ENCODE results near the gene CHCHD6.

DNA sequence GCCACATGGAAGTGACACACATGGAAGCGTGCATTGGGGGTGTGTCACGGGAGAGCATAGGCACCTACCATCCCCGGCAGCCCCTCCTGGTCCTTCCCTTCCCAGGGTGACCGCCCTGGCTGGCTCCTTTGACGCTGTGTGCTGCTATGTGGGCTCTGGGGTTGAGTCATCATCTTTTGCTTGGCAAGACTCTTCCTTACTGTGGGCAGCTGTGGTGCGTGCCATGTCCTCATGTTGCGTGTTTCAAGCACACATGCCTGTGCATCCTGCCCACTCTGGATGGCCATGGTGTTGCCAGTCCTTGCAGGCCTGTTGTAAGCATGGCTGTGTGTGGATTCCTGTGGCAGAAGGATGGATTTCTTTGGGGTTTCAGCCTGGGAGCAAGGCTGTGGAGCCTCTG, 292.9 kb downstream of the CHCHD6 start:
- no peak for TF ChIP-seq POLR2A (IDR thresholded peaks at IDR 0.05; ENCODE audit: low read depth, low read length)
- no peak for TF ChIP-seq TAF1 (IDR thresholded peaks at IDR 0.05; ENCODE audit: borderline replicate concordance, low read depth, low read length)
- no peak for TF ChIP-seq POLR2AphosphoS5 (IDR thresholded peaks at IDR 0.05; ENCODE audit: low read depth, low read length)

Measured in GM12892 (cell line).